ENCODE results near the gene FNDC10.

Gene FNDC10

GRCh38 chr1:1627829-1628753 lies 28.2 kb upstream of the FNDC10 start:
- DNase-seq, result no peak

- DNase-seq, result no peak
Observed at GRCh38 chr1:1627261-1627828, 27.4 kb upstream of the FNDC10 start.

- no peak for DNase-seq
Observed at GRCh38 chr1:1626207-1627141, 26.5 kb upstream of the FNDC10 start.

- DNase-seq, result no peak
Observed at GRCh38 chr1:1625824-1626206, 25.9 kb upstream of the FNDC10 start.

GRCh38 chr1:1625404-1625775 lies 25.5 kb upstream of the FNDC10 start:
- no peak for DNase-seq

- no peak for DNase-seq
Observed at GRCh38 chr1:1624443-1625403, 24.8 kb upstream of the FNDC10 start.

GRCh38 chr1:1623631-1624442 lies 23.9 kb upstream of the FNDC10 start:
- no peak for DNase-seq

- no peak for DNase-seq
Observed at GRCh38 chr1:1623181-1623630, 23.3 kb upstream of the FNDC10 start.

- no peak for DNase-seq
Observed at GRCh38 chr1:1622788-1623094, 22.8 kb upstream of the FNDC10 start.

GRCh38 chr1:1622010-1622787 lies 22.3 kb upstream of the FNDC10 start:
- DNase-seq, result no peak

GRCh38 chr1:1621173-1622009 lies 21.5 kb upstream of the FNDC10 start:
- no peak for DNase-seq

GRCh38 chr1:1620433-1621139 lies 20.7 kb upstream of the FNDC10 start:
- DNase-seq, result no peak

- DNase-seq, result no peak
Observed at GRCh38 chr1:1619917-1620361, 20.0 kb upstream of the FNDC10 start.

- no peak for DNase-seq
Observed at GRCh38 chr1:1618396-1619068, 18.6 kb upstream of the FNDC10 start.

GRCh38 chr1:1617925-1618324 lies 18.0 kb upstream of the FNDC10 start:
- DNase-seq, result no peak

- DNase-seq, result no peak
Observed at GRCh38 chr1:1617516-1617915, 17.6 kb upstream of the FNDC10 start.

GRCh38 chr1:1616838-1617237 lies 16.9 kb upstream of the FNDC10 start:
- DNase-seq, result no peak
